Activated T-cell treated with anti-CD3 and anti-CD28 coated beads, Interleukin-2, amount 50 U/mL, for 48 hours (primary cell): ENCODE measurements around the gene OR1A1.
"Not testable (repeated sequence)": the region's sequence is repeated elsewhere in the genome, so short reads cannot be mapped to it uniquely, and the experiment has no call there.

Experiments used
- DNase-seq, 2 experiments: peaks; one replicate each; pipeline ENCODE4 v3.0.0-alpha.2; 2020

Gene OR1A1

GRCh38 chr17:3207367-3207766 is at the start of gene OR1A1:
Gene OR1A1 (plus strand): TSS chr17:3207667. CDS start chr17:3215621, 7,954 bp downstream.
- DNase-seq = no peak

DNA sequence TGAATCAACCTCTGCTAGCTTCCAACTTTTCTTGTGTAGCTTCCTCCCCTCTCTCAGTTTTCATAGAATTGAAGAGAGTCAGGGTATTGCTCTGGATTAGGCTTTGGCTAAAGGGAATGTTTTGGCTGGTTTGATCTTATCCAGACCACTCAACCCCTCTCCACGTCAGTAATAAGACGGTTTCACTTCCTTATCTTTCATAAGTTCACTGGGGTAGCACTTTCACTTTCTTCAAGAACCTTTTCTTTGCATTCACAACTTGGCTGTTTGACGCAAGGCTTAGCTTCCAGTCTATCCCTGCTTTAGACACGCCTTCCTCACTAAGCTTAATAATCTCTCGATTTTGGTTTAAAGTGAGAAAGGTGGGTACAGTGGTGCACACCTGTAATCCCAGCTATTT is 39.9 kb upstream of the OR1A1 start:
- no peak for DNase-seq

DNA sequence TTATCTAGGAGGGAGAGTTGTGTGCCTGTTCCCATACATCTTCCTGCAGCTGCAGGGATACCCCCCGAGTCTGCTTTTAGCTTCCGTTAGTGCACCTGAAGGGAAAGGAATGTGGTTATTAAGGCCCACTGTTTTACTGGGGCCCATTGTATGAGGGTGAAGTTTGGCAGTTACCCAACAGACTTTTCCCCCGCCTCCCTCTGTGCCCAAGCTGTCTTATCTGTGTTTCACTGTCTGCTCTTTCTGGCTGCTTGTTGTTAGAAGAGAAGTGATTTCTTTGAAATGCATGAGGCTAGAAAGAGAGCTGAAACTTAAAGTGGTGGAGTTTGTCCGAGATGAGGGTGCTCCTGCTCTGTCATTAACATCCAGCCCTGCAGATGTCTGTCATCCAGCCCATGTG is 17.5 kb upstream of the OR1A1 start:
- DNase-seq = no peak

- DNase-seq = no peak
These were observed 10.2 kb upstream of the OR1A1 start, which contains the start of gene OR1A2 for GRCh38 chr17:3197219-3197618. Gene OR1A2 (plus strand): TSS chr17:3197519. CDS start chr17:3197519, 0 bp downstream.

DNA sequence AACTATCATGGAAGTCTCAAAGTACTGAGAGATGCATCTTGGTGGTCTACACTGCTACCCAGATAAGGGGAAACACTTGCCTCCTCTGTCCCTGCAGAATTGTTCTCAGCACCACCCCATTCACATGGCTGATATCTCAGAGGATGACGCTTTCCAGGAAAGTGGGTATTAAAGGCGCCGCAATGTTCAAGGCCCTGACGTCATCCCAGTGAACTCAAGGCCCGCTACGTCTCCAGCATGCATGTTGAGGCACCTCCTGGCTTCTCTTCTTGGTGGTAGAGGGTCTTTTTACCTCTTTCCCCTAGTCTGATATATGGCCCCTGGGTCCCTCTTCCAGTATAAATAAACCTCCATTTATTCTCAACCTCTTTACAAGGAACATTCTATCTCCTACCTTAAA is 1.0 kb downstream of the OR1A1 start:
- DNase-seq = no peak

- no peak for DNase-seq
These were observed 5.5 kb downstream of the OR1A1 start for GRCh38 chr17:3213001-3213400.

- DNase-seq = no peak
These were observed 6.1 kb downstream of the OR1A1 start for GRCh38 chr17:3213587-3213986.

- DNase-seq = not testable (repeated sequence)
These were observed 12.5 kb downstream of the OR1A1 start for GRCh38 chr17:3219978-3220377.

DNA sequence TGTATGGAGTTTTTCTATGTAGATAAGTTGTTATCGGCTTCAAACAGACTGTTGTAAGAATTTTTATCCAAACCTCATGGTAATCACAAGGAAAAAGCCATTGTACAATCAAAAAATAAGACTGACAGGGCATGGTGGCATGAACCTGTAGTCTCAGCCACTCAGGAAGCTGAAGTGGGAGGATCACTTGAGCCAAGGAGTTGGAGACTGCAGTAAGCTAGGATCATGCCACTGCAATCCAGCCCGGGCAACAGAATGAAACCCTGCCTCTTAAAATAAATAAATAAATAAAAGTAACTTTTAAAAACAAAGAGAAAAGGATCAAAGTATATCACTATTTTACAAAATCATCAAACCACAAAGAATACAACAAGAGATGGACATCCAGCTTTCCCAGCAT is 14.4 kb downstream of the OR1A1 start:
- DNase-seq = no peak

DNA sequence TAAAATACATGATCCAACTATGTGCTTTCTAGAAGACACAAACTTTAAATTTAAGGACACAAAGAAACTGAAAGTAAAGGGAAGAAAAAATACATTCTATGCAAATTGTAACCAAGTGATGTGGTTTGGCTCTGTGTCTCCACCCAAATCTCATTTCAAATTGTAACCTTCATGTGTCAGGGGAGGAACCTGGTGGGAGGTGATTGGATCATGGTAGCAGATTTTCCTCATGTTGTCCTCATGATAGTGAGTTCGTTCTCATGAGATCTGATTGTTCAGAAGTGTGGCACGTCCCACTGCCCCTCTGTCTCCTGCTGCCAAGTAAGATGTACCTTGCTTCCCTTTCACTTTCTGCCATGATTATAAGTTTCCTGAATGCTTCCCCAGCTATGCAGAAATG is 15.0 kb downstream of the OR1A1 start:
- no peak for DNase-seq

GRCh38 chr17:3224721-3225352 is 17.4 kb downstream of the OR1A1 start:
- not testable (repeated sequence) for DNase-seq

DNA sequence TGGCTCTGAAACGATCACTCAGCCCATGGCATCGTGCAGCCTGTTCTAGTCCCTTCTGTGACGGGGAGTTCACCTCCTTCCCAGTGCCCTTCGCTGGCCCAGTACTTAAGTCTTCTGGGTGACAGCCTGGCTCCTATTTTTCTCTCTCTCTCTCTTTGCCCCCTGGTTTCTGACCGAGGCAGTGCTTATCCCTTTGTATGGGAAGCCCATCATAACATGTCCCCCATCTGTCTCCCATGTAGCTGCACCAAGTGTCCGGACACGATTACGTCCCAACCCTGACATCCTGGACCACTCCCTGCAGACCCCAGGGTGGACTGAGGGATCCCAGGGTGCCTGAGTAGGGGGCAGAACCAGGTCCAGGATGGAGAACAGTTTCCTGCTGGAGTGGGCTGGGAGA is 24.8 kb downstream of the OR1A1 start:
- not testable (repeated sequence) for DNase-seq

GRCh38 chr17:3238685-3239084 is 31.2 kb downstream of the OR1A1 start:
- DNase-seq = not testable (repeated sequence)

DNA sequence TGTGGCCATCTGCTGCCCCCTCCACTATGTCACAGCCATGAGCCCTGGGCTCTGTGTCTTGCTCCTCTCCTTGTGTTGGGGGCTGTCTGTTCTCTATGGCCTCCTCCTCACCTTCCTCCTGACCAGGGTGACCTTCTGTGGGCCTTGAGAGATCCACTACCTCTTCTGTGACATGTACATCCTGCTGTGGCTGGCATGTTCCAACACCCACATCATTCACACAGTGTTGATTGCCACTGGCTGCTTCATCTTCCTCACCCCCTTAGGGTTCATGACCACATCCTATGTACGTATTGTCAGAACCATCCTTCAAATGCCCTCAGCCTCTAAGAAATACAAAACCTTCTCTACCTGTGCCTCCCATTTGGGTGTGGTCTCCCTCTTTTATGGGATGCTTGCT is 33.6 kb downstream of the OR1A1 start:
- DNase-seq = not testable (repeated sequence)

DNA sequence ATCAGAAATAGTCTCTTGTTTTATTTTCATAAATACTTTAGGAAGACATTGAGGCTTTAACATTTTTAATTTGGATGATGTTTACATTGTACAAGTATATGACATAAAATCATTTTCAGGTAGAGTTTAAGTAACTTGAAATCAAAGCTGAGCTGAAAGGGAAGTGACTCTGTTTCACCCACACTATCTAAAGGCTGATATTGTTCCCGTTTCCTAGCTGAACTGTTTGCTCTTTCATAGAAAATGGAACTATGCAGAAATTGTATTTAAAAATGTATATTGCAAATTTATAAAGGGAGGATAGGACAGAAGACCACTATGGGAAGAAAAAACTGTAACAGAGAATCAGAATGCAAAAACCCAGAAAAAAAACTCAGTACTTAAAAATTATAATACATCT is 37.4 kb downstream of the OR1A1 start:
- DNase-seq = not testable (repeated sequence)

GRCh38 chr17:3249013-3249412 is 41.5 kb downstream of the OR1A1 start:
- DNase-seq = not testable (repeated sequence)

GRCh38 chr17:3256575-3256974 is 49.1 kb downstream of the OR1A1 start:
- no peak for DNase-seq

- DNase-seq = no peak
These were observed 52.7 kb downstream of the OR1A1 start for GRCh38 chr17:3260163-3260562.

DNA sequence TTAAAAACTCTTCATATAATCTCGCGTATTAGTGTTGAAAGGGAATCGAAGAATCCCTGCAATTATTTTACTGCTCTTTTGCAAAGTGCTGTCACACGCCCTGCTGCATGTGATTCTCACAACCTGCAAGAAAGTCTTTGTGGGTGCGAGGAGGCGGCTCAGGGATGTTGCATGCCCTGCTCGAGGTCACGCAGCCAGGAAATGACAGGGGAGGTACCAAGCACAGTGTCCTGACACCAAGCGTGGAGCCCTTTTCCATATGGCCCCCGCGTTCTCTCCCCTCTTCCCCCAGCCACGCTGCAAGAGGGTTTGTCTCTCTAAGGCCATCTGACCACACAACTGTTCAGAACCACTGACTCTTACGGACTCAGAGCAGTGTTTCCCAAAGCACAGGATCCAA is 53.1 kb downstream of the OR1A1 start:
- no peak for DNase-seq
